H7 (cell line): Measurements from ENCODE around the gene ARHGAP40. TPM values are rescaled to one million over a fixed set of nuclear protein-coding genes. Genes with fewer than 3 reads are reported as not detected.
A peak's percentile ranks its signal among the peaks of the same experiment; 100 is the strongest.

Source experiments
- DNase-seq: peaks from one replicate; pipeline ENCODE4 v3.0.0; 2012
- H3K27me3 ChIP-seq: 2 replicates; pipeline ENCODE4 v1.6.0; 2011; ENCODE audit warnings: mild to moderate bottlenecking, low read length; ENCODE audit not compliant: control insufficient read depth, insufficient read depth
- H3K36me3 ChIP-seq: replicated peaks from 2 replicates; pipeline ENCODE4 v1.5.1; 2011; ENCODE audit warnings: low read length; ENCODE audit not compliant: control insufficient read depth, insufficient read depth
- H3K4me3 ChIP-seq: 2 replicates; pipeline ENCODE4 v1.5.1; 2011; ENCODE audit warnings: low read depth, mild to moderate bottlenecking, control low read depth, low read length, moderate library complexity; ENCODE audit not compliant: insufficient read depth
- total RNA-seq: library from RNA; depleted of rRNA; stranded (reverse); fragments of >200 nt; shearing (Covaris generic); gene quantifications from 2 replicates; pipeline ENCODE4 v1.2.3, GENCODE V29; 2014

Gene ARHGAP40
- total RNA-seq, 1 experiment from 2014 or later: 13.2 TPM

DNA sequence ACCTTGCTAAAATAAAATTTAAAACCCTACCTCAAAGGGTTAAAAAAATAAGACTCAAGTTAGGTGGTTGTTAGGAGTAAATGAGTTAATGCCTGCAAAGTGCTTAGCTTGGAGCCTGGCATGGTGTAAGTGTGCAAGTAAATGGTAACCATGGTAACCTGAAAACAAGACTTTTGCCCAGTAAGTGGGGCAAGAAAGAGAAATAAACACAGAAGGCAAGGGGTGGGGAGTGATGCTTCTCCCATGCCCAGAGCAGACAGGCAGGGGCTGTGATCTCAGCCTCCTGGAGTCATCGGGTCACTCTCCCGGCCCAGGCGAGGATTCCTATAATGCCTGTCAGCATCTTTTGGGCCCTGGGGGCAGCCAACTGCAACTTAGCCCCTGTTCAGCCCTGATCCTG is 63.5 kb downstream of the ARHGAP40 start:
- no peak for DNase-seq
- Histone ChIP-seq H3K36me3 (no peaks in the 10 kb centered on the region), H3K4me3 (no peak overlapping the region), H3K27me3 (no peaks in the 10 kb centered on the region; the same call in none of the 2 replicates)

- Histone ChIP-seq H3K27me3 (no peaks in the 10 kb centered on the region; the same call in none of the 2 replicates), H3K36me3 (no peaks in the 10 kb centered on the region), H3K4me3 (no peak overlapping the region)
- no peak for DNase-seq
Measured at GRCh38 chr20:38665506-38666285, 64.1 kb downstream of the ARHGAP40 start.

DNA sequence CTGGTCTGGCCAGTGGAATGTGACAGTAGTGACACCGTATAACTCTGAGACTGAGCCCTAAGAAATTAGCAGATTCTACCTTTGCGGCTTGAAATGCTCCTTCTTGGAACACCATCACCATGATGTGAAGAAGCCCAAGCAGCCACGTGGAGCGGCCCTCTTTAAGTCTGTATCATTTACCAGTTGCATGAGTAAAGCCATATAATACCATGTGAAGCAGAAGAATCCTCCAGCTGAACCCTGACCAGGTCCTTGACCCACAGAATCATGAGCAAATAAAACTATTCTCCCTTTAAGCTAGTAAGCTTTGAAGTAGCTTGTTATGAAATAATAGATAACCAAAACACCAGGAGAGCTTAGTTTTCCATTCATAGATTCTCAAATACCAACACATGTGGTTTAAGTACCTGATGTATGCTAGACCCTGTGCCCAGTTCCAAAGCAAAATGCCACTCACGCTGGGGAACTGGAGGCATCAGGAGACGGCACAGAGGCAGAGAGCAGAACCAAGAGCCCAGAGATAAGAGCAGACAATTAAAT is 65.9 kb downstream of the ARHGAP40 start:
- DNase-seq: no peak
- Histone ChIP-seq H3K4me3 (no peak overlapping the region), H3K36me3 (no peaks in the 10 kb centered on the region), H3K27me3 (peaks cover 3% of the 10 kb centered on the region)

- H3K36me3 ChIP-seq: no peaks in the 10 kb centered on the region
- peaks cover 8% of the 10 kb centered on the region for H3K27me3 ChIP-seq
Measured at GRCh38 chr20:38669688-38670087, 68.1 kb downstream of the ARHGAP40 start.

DNA sequence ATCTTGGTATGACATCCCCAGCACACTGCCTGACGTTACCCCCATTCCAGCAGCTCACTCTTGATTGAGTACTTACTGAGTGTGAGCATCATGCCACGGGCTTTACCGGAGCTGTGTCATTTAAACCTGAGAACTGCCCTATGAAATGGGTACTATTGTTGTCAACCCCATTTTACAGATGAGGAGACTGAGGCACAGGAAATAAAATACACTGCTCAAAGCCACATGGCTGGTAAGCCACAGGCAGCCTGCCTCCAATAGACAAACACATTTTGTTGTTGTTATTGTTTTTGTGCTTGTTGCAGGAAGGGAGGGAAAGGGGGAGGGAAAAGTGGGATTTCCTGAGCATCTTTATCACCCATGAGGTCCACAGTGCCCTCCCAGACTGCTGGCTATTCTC is 69.2 kb downstream of the ARHGAP40 start:
- H3K36me3 ChIP-seq: no peaks in the 10 kb centered on the region
- no peak for DNase-seq
- H3K4me3 ChIP-seq: no peak overlapping the region
- H3K27me3 ChIP-seq: peaks cover 14% of the 10 kb centered on the region

More at GRCh38 chr20:38669688-38670087, 68.1 kb downstream of the ARHGAP40 start:
- no peak overlapping the region for H3K4me3 ChIP-seq
- no peak for DNase-seq

GRCh38 chr20:38671186-38671585 is 69.6 kb downstream of the ARHGAP40 start:
- peak; percentile 45 for DNase-seq
- Histone ChIP-seq H3K4me3 (no peak overlapping the region), H3K36me3 (no peaks in the 10 kb centered on the region), H3K27me3 (peaks cover 14% of the 10 kb centered on the region)

- H3K36me3 ChIP-seq: no peaks in the 10 kb centered on the region
- peaks cover 14% of the 10 kb centered on the region for H3K27me3 ChIP-seq
- no peak for DNase-seq
- H3K4me3 ChIP-seq: no peak overlapping the region
Measured at GRCh38 chr20:38671701-38672292, 70.2 kb downstream of the ARHGAP40 start.

DNA sequence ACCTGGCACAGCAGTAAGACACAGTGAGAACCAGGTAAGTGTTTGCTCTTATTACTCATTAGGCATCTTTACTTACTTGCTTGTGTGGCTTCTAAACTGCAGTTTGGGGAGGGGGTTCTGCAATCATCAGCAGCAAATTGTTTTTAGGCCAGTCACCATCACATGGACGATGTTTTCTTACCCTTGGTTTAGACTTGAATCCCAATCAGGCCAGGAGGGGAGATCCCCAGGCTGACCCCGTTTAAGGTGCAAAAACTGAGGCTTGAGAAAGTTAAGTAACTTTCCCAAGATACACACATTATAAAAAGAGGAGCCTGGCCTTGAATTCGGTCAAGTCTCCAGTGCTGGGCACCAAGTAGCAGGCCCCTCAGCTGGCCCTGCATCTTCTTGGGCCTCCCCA is 70.9 kb downstream of the ARHGAP40 start:
- DNase-seq: no peak
- Histone ChIP-seq H3K27me3 (peaks cover 14% of the 10 kb centered on the region), H3K4me3 (no peak overlapping the region), H3K36me3 (no peaks in the 10 kb centered on the region)

DNA sequence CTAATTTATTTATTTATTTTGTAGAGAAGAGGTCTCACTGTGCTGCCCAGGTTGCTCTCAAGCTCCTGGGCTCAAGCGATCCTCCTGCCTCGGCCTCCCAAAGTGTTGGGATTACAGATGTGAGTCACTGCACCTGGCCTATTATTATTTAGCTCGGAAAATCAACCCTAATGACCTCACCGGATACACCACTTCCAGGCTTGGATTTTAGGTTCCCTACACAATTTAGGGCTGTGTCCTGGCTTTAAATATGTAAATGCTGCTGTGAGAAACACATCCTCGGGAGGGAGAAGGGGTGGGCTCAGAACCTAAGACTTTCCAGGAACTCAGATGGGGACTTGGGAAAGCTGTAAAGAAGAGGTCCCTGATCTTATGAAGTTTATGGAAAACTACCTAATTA is 71.7 kb downstream of the ARHGAP40 start:
- peaks cover 14% of the 10 kb centered on the region for H3K27me3 ChIP-seq
- DNase-seq: no peak
- H3K4me3 ChIP-seq: peak overlapping the region; percentile 75; the same call in 1 of the 2 replicates
- H3K36me3 ChIP-seq: no peaks in the 10 kb centered on the region

DNA sequence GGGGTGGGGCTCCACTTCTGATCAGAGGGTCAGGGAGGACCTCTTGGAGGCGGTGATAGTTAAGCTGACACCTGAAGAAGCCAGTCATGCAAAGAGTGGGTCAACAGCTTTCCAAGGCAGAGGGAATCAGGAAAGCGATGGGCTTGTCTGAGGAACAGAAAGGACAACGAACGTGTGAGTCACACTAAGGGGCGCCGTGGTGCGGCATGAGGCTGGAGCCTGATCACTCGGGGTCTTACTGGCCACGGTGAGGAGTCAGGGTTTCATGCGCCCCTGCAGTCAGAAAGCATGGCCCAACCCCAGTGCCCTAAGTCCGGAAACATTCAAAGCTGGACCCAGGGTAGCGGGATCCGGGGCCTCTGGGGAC is 72.1 kb downstream of the ARHGAP40 start:
- no peaks in the 10 kb centered on the region for H3K36me3 ChIP-seq
- no peak for DNase-seq
- peaks cover 14% of the 10 kb centered on the region for H3K27me3 ChIP-seq
- peak overlapping the region; percentile 75 for H3K4me3 ChIP-seq

GRCh38 chr20:38674092-38674764 is 72.6 kb downstream of the ARHGAP40 start:
- Histone ChIP-seq H3K27me3 (peaks cover 14% of the 10 kb centered on the region), H3K4me3 (peak overlapping the region; percentile 75), H3K36me3 (no peaks in the 10 kb centered on the region)
- DNase-seq: peak; percentile 98

DNA sequence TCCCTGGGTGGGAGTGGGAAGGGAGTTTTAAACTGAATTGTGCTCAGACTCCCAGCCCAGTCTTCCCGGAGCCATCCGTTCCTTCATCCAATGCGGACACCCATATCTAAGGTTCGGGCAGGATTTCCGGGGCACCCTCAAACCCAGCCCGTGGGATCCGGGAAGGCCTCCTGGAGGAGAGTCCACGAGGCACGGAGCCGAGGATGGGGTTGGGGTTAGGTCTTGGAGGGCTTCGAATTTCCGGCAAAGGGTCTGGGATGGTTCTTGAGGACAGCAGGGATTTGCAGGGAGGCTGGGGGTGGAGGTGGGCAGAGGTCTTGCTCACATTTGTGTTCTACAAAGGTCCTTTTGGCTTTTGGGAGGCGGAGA is 73.1 kb downstream of the ARHGAP40 start:
- peak overlapping the region; percentile 47 for H3K4me3 ChIP-seq

DNA sequence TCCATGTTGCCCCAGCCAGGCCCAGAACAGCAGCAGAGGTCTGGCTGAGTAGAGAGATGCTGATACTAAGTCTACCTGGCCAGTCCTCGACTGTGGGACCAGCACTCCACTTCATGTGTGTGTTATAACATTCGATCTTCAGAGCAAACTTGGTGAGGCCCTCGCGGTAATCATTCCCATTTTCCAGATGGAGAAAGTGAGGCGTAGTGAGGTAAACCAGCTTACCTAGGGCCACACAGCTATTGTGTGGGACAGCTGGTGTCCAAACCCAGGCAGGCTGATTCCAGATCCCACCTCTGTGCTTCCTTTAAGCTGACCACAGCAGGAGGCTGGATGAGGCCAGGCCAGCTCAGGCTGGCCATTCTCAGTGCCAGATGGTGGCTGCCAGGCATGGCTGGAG is 75.0 kb downstream of the ARHGAP40 start:
- no peak overlapping the region for H3K4me3 ChIP-seq
- no peaks in the 10 kb centered on the region for H3K36me3 ChIP-seq
- peaks cover 14% of the 10 kb centered on the region for H3K27me3 ChIP-seq
- DNase-seq: no peak

More for the DNA sequence above, 73.1 kb downstream of the ARHGAP40 start:
- peak; percentile 43 for DNase-seq
- peaks cover 14% of the 10 kb centered on the region for H3K27me3 ChIP-seq
- no peaks in the 10 kb centered on the region for H3K36me3 ChIP-seq

DNA sequence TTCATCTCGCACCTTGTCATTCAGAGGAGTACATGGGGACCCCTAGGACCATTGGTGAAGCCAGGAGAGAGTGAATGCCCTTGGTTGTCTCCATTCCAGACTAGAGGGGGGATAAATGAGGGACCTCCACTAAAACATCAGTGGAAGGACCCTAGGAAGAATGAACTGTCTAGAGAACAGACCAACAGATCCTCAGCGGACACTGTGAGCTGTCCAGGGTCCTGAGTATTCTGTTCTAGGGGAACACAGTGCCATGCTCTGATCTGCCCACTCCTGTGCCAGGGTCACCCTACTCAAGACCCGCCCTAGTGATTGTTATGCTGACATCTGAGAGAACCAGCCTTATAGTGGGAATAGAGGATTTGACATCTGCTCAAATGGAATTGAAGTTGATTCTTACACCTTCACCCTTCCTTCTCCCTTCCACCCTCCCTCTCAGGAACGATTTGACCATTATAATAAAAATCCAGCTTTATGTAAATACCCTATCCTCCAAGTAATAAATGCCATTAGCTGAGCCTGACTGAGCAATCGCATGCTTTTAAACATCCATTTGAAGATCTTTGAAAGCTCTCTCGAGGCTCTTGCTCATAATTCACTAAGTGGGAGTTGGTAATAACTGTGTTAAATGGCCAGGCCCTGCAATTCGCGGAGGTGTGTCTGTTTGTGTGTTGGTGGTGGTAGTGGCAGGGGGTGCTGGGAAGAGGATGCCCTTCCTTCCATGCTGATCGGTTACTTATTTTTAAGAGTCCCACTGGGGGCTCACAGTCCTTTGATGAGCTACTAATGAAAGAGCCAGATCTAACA is 79.1 kb downstream of the ARHGAP40 start:
- Histone ChIP-seq H3K27me3 (peaks cover 1% of the 10 kb centered on the region; the same call in 1 of the 2 replicates), H3K4me3 (no peak overlapping the region), H3K36me3 (no peaks in the 10 kb centered on the region)
- peak; percentile 70 for DNase-seq
